HG03432 (cell line): Measurements from ENCODE around the gene TGFB3.
"Not testable (repeated sequence)": the region's sequence is repeated elsewhere in the genome, so short reads cannot be mapped to it uniquely, and the experiment has no call there.

Experiments used
- ATAC-seq: cut with Tn5 transposase; IDR thresholded peaks from one replicate; pipeline ENCODE4 v1.9.1; 2021; ENCODE audit warnings: mild to moderate bottlenecking, moderate library complexity; ENCODE audit not compliant: unreplicated experiment

Gene TGFB3

DNA sequence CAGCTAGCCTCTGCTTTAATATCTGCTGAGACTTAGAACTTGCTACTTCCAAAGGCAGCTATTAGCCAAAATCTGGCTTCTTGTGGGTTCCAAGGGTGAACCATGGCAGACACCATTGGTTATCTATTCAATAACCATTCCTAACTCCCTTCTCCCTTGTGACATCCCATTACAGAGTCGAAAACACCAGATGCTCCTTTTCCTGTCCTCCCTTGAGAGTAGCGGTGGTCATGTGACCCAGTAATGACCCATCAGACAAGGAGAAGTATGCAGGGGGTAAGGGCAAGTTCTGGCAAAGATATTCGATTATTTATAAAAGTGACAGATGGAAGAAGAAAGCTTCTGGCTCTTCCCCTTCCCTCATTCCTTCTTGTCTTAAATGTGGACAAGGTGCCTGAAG, 20.1 kb downstream of the TGFB3 start:
- no peak for ATAC-seq

DNA sequence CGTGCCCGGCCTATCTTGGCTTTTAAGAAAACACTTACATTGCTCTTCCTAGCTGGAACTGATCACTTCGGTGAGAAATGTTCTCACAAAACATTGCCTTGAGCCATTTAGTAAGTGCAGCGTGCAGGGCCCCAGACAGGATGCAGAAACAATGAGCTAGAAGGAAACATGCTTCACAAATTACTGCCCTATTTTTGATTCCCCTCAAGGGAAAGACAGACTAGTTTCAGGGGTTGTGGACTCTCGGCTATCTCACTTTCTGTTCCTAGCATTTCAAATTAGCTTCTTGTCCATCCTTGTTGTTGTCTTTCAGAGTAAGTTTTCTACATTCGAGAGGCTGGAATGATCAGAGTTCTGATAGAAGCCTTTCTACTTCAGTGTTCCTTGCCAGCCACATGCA, 21.6 kb downstream of the TGFB3 start:
- peak; percentile 95 for ATAC-seq

DNA sequence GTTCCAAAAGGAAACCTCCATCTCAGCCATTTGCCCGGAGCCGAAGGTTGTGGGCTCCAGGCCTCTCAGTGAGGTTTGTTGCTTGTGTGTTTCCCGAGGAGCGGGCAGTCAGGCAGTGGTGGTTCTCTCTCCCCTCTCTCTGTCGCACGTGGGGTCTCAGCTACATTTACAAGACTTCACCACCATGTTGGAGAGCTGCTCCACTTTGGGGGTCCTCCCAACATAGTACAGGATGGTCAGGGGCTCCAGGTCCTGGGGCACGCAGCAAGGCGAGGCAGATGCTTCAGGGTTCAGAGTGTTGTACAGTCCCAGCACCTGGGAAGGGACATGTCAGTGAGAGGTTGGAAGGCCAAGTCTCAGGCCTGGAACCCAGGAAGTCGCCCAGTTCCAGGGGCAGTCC, 22.8 kb downstream of the TGFB3 start:
- ATAC-seq = no peak

DNA sequence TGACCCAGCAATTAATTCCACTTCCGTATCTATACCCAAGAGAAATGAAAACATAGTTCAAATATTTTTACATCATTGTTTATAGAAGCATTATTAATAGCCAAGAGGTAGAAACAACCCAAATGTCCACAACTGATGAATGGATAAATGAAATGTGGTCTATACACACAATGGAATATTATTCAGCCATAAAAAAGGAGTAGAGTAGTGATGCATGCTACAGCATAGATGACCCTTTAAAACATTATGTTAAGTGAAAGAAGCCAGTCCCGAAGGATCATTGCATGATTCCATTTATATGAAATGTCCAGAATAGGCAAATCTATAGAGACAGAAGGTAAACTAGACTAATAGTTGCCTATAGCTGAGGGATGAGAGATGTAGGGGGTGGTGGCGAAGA, 29.3 kb downstream of the TGFB3 start:
- ATAC-seq = no peak

DNA sequence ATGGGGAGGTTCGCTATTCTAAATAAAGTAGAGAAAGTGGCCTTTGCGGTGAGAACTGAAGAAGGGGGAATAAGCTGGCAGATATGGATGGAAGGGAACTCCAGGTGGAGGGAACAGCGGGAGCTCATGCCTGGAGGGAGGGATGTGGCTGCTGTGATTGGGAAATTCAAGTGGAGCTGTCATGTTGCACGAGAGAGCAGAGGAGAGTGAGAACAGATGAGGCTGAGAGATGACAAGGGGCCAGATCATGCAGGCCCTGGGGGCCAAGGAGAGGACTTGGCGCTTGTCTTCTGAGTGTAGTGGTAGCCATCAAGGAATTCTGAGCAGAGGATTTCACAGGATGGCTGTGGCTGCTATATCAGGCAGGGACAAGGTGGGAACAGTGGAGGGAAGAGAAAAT, 35.0 kb downstream of the TGFB3 start:
- ATAC-seq = no peak

DNA sequence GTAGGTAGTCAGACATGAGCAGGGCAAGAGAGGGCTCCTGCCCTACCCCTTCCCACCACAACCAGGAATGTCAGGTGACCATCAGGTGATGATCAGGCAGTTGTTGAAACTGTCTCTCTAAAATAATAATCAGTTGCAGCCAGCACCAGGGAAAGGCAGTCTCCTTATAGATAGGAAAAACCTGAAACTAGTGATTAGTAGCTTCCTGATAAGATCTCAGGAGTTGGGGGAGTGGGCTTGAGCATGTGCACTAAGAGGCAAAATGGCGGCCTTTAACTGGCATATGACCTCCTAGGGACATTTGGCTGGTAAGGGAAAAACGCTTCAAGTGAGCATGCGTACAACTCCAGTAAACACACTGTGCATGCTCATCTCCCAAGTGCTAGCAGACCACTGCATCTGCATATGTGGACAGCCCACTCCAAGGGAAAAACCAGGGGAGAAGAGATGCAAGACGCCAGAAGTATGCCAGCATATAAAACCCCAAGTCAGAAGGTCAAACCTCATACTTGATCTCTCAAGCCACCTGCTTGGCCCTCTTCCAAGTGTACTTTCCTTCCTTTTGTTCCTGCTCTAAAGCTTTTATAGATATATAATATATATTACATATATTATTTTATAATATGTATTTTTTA, 37.1 kb downstream of the TGFB3 start:
- no peak for ATAC-seq

DNA sequence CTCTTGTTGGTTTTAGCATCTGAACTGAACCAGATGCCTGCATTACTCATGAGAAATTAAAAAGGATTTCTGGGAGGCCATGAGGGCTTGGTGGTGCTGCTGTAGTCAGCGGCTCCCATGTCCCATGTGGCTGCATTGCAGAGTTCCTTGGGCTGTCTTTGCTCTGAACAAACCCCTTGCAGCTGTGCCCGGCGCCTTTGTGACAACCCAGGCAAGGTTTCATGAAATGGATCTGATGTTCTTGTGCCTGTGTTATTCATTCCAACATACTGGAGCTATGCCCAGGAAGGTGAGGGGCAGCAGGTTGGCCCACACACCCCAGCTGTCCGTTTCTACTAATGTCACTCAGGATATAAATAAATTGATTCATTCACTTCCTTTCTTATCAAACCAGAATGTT, 40.8 kb downstream of the TGFB3 start:
- ATAC-seq = no peak

DNA sequence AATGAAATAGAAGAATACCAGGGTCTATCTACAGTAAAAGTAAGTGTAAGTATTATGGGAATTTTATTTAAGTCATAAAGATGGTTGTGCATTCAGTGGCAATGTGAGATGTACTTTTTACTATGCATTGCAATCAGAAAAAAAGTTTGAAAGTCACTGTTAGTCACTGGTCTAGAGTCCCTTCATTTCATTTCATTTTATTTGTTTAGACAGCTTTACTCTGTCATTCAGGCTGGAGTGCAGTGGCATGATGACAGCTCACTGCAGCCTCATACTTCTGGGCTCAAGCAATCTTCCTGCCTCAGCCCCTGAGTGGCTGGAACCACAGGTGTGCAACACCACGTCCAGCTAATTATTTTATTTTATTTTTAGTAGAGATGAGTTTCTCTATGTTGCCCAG, 42.6 kb downstream of the TGFB3 start:
- ATAC-seq = no peak

DNA sequence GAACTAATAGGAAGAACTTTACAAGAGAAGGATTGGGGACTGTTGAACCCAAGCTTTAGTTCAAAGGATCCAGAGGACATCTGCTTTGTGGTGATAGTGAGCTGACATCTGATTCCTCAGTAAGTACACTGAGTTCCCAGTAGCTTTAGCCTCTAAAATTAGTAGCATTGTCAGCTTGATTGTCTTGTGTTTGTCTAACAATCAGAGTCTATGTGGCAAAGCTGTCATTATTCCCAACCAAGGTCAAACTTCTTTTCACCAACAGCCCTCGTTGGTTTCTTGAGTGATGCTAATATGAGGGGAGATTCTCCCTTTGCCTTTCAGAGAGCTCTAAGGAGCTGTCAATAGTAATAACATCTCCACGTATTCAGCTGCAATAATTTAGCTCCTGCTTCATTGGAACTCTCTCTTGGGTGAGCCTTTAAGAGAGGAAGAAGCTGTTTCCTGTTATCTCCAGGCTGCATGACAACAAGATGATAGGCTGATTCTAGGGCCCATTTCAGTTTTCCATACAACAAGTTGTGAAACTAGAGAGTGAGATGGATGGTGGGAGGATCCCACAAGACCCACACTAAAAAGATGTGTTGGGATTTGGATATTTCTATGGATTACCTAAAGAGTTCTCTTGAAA, 46.7 kb downstream of the TGFB3 start:
- no peak for ATAC-seq

DNA sequence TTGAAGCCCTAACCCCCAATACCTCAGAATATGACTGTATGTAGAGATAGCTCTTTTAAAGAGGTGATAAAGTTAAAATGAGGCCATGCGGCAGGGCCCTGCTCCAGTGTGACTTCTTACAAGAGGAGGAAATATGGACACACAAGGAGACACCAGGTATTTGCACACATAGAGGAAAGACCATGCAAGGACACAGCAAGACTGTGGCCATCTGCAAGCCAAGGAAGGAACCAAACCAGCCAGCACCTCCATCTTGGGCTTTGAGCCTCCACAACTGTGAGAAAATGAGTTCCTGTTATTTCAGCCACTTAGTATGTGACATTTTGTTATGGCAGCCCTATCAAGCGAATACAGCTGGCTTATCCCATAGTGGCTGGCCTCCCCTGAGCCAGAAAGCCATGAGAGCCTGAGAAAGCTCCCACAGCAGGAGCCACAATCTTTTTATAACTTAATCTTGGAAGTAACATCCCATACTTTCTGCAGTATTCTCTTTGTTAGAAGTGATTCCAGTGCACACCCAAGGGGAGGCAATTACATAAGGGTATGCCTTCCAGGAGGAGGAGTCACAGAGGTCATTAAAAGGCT, 48.0 kb downstream of the TGFB3 start:
- no peak for ATAC-seq

DNA sequence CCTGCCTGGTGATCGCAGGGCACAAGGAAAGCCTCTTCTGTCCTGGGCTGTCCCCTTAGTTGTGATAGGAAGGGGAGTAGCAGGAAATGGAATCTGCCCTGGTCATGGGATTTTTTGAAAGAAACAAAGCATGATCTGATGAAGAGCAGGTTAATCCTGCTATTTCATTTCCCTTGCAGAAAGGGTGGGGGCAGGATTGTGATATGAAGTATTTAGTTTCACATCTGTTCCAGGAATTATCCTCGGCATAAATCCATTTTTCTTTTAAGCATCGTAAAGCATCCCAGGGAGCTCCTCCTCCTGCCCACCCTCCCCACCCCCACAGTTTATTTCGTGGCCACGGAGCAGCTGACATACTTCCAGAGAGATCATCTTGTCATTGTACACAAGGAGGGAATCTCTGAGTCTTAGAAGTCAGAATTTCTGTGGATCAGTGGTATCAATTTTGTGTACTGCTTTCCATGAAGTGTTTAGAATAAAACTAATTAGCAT, 53.1 kb downstream of the TGFB3 start:
- ATAC-seq = no peak

DNA sequence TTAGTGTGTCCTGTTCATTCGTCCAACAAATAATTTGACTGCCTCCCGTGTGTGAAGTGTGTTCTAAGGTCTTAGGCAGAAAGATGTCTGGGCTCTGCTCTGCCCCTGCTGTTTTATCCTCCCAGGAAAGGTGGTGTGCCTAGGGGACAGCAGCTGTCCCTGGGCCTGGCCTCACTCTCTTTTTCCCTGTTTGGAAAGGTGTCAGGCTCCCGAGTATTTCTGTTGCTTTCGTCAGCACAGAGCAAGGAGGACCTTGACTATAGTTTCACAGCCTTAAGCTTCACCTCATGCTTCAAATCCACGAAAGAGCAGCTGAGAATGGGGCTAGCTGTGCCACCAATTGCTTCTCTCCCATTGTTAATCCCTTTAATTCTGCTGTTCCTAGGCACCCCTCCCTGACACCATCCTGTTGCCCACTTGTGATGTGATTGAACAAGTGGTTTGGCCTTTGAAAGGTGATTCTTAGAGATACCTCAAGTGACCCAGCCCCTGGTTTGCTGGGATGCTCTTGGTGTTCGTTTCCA, 54.2 kb downstream of the TGFB3 start:
- no peak for ATAC-seq

DNA sequence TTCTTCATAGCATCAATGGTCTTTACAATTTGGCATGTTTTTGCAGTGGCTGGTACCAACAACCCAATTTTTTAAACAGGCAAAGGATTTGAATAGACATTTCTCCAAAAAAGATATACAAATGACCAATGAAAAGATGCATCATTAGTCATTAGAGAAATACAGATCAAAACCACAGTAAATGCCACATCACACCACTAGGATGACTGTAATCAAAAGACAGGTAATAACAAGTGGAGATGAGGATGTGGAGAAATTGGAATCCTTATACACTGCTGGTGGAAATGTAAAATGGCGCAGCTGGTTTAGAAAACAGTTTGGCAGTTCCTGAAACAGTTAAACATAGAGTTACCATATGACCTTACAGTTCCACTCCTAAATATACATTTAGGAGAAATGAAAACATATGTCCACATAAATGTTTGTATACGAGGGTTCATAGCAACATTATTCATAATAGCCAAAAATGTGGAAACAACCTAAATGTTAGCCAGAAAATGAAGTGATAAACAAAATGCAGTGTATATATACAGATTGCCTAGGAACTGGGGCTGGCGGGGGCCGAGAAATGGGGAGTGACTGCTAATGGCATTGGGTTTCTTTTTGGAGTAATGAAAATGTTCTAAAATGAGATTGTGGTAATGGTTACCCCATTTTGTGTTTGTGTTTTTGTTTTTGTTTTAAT, 55.2 kb downstream of the TGFB3 start:
- no peak for ATAC-seq

DNA sequence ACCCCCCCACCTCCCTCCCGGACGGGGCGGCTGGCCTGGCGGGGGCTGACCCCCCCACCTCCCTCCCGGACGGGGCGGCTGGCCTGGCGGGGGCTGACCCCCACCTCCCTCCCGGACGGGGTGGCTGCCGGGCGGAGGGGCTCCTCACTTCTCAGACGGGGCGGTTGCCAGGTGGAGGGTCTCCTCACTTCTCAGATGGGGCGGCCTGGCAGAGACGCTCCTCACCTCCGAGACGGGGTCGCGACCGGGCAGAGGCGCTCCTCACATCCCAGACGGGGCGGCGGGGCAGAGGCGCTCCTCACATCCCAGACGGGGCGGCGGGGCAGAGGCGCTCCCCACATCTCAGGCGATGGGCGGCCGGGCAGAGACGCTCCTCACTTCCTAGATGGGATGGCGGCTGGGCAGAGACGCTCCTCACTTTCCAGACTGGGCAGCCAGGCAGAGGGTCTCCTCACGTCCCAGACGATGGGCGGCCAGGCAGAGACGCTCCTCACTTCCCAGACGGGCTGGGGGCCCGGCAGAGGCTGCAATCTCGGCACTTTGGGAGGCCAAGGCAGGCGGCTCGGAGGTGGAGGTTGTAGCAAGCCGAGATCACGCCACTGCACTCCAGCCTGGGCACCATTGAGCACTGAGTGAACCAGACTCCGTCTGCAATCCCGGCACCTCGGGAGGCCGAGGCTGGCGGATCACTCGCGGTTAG, 56.5 kb downstream of the TGFB3 start:
- ATAC-seq = not testable (repeated sequence)

DNA sequence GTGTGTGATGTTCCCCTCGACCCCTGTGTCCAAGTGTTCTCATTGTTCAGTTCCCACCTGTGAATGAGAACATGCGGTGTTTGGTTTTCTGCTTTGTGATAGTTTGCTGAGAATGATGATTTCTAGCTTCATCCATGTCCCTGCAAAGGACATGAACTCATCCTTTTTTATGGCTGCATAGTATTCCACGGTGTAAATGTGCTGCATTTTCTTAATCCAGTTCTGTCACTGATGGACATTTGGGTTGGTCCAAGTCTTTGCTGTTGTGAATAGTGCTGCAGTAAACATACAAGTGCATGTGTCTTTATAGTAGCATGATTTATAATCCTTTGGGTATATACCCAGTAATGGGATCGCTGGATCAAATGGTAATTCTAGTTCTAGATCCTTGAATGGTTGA, 61.4 kb downstream of the TGFB3 start:
- not testable (repeated sequence) for ATAC-seq

DNA sequence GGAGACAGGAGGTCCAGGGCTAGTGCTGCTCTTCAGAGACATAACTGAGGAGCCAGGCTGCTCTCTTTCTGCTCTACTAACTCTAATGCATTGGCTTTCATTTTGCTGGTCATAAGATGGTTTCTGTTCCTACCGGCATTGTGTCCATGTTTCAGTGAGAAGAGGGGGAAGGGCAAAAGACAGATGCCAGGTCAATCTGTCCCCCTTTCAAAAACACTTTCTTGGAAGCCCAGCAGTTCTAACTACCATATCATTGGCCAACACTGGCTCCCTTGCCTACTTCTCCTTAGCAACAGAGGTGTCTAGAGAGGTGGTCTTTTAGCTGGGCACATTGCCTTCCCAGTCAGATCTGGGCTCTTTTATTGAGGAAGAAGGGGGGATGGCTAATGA, 63.9 kb downstream of the TGFB3 start:
- ATAC-seq = no peak

DNA sequence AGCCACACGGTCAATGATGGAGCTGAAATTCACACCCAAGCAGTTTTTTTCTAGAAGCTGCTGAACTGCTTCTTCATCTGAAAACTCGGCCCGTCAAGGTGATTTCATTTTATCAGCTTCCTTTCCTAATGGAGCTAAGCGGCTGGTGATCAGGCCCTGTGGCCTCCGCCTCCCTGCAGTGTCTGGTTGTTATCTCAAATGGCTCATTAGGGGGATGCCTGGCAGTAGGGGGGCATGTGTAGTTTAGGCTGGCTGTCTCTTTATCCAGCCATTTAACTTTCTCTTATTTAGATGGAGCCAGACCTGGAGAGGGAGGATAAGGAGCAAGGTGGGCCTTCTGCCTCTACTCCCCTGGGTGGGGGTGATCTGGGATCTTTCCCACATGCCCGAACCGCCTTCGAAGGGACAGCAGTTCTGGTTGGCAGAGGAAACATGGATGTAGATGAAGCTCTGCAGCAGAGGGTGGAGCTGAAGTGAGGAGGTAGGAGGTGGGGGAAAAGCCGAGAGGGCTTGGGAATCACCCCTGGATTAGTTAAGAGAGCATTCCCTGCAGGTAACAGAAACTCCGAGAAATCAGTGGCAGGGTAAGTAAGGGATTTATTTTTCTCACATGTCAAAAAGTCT, 64.4 kb downstream of the TGFB3 start:
- no peak for ATAC-seq

DNA sequence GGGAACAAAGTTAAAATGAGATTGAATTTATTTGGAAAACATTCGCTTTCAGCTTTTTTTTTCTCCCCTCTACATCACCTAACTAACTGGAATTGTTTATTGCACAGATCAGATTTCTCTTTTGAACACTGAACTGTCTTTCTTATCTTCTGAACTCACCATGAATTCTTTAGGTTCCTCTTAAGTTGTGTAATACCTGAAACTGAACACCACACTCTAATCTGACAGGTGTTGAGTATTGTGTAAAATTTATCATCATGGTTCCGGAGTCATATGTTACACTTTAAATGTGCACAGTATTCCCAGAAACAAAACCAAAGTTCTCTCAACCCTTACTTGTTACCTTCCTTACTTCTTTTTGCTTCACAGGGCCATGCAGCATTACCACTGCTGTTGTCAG, 66.8 kb downstream of the TGFB3 start:
- ATAC-seq = no peak

DNA sequence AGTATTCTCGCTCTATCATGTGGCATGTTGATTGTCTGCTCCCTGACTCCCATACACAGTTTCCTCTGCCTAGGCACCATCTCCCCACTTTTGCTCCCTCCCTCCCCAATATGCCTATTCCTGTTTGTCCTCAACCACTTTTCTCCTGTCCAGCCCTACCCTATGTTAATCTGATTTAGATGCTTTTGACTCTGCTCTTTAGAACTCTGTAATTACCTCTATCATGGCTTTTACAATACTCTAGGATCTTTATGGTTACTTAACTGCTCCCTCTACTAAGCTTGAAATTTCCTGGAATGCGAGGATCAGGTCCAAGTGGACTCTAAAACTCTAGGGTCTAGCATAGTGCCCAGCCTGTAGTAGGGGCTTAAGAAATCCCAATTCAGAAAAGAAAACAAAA, 68.6 kb downstream of the TGFB3 start:
- ATAC-seq = no peak

DNA sequence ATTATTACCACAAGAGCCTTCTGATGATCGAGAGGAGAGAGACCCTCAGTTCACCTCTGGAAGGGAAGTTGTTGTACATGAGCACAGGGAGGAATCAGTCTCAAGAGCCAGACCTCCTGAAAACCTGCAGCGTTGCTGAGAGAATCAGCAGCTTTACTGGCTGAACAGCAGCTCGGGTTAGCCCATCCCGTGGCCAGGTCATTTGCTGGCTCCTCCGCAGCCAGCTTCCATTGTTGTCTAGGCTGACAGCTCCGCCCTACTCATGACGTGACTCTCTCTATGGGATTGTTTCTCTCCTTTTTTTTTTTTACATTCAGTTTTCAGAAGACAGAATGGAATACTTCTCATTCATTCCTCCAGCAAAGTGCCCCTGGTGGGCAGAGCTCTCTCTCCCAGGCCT, 69.9 kb downstream of the TGFB3 start:
- no peak for ATAC-seq

DNA sequence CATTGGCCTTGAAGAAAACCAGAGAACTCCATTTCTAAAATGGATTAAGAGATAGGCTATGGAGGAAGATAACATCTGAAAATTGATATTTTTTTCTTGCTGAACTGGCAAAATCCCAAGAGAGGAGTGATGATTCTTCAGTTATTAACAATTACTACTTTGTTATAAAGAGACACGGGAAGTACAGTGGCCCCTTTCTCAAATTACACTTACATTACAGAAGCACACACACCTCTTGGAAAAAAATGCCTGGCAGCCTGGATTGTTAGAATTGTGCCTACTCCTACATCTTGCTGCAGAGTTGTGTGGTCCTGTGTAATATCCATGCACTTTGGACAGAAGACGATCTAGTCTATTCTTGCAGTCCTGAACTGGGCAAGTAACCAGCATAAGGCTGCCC, 71.7 kb downstream of the TGFB3 start:
- no peak for ATAC-seq
